ENCODE data around the gene BAHCC1.

Gene BAHCC1

GRCh38 chr17:81395600-81396277, 482 bp downstream of the BAHCC1 start (continued):
- TF ChIP-seq ZIC2 (tag by site-specific recombination; IDR thresholded peaks at IDR 0.05) (no peak), PRDM6 (tag by site-specific recombination; IDR thresholded peaks at IDR 0.05) (peak; percentile 97), ZNF48 (tag by site-specific recombination; IDR thresholded peaks at IDR 0.05) (no peak)

- H3K4me3 ChIP-seq (ENCODE audit: low read depth, low read length) = peak overlapping the region; percentile 92
- ChIA-PET POLR2A (interaction anchor here (0.9 to 6.5 kb wide), 14 partner anchors 9 to 307 kb away, joined by 3 to 52 read pairs (median 6); partner anchors contain the start of genes MRPL12 and SLC38A10), CTCF (interaction anchor here (1.0 to 2.1 kb wide), 4 partner anchors 11 to 104 kb away, joined by 3 to 8 read pairs (median 4); partner anchors contain the start of gene SLC38A10)
- peak overlapping the region; percentile 100 for H3K27ac ChIP-seq (ENCODE audit: extremely low read depth, low read depth, low read length)
- H3K4me1 ChIP-seq (ENCODE audit: control insufficient read depth, insufficient read depth, low read length) = peaks cover 23% of the 10 kb centered on the region
- no peaks in the 10 kb centered on the region for H3K9me3 ChIP-seq (ENCODE audit: control insufficient read depth, insufficient read depth, low read depth, low read length)
- peaks cover 0 to 8% of the 10 kb centered on the region in 2 experiments; a peak in 1 of 3 replicates for H3K36me3 ChIP-seq (ENCODE audit: control insufficient read depth in 2 of 2, insufficient read depth in 1 of 2, low read length in 2 of 2)
- TF ChIP-seq ZBTB7A (tag by site-specific recombination; IDR thresholded peaks at IDR 0.05; ENCODE audit: low read depth) (0 out of 2 replicates have a peak, but pooled peaks have one; percentile 16), ZBTB10 (tag by site-specific recombination; IDR thresholded peaks at IDR 0.05) (peak; percentile 41; the same call in 1 of the 2 replicates), ZBTB6 (tag by site-specific recombination; IDR thresholded peaks at IDR 0.05) (peak; percentile 91; the same call in 1 of the 2 replicates), BCL11A (tag by site-specific recombination; IDR thresholded peaks at IDR 0.05; ENCODE audit: low read depth) (peak; percentile 42; the same call in 1 of the 2 replicates), ZNF335 (tag by site-specific recombination; conservative IDR thresholded peaks at IDR 0.05) (peak; percentile 45; the same call in 1 of the 2 replicates), ZBTB1 (tag by site-specific recombination; IDR thresholded peaks at IDR 0.05) (peak; percentile 47; the same call in 1 of the 2 replicates), ZNF561 (tag by site-specific recombination; IDR thresholded peaks at IDR 0.05; ENCODE audit: borderline replicate concordance) (peak; percentile 87), ZNF776 (tag by site-specific recombination; IDR thresholded peaks at IDR 0.05; ENCODE audit: borderline replicate concordance) (0 out of 2 replicates have a peak, but pooled peaks have one; percentile 55), ZNF350 (tag by site-specific recombination; IDR thresholded peaks at IDR 0.05) (no peak), ZNF146 (tag by site-specific recombination; IDR thresholded peaks at IDR 0.05) (no peak), ZSCAN30 (tag by site-specific recombination; IDR thresholded peaks at IDR 0.05) (peak; percentile 82), ZSCAN23 (tag by site-specific recombination; IDR thresholded peaks at IDR 0.05) (no peak), ZBTB8A (tag by site-specific recombination; IDR thresholded peaks at IDR 0.05) (peak; percentile 56), ZBTB48 (tag by site-specific recombination; IDR thresholded peaks at IDR 0.05) (peak; percentile 95), ZNF398 (tag by site-specific recombination; IDR thresholded peaks at IDR 0.05) (peak; percentile 45; the same call in 1 of the 2 replicates), ZBTB26 (tag by site-specific recombination; optimal IDR thresholded peaks at IDR 0.05) (peak; percentile 94), ZBTB11 (tag by site-specific recombination; conservative IDR thresholded peaks at IDR 0.05; ENCODE audit: low read depth) (0 out of 2 replicates have a peak, but pooled peaks have one; percentile 6), ZNF645 (tag by site-specific recombination; IDR thresholded peaks at IDR 0.05) (no peak)
Observed at GRCh38 chr17:81396278-81396721, 1.0 kb downstream of the BAHCC1 start.

Measured in HEK293 (cell line).